ENCODE results near the gene ADAMTSL1.
A peak's percentile ranks its signal among the peaks of the same experiment; 100 is the strongest.

ADAMTSL1 gene

DNA sequence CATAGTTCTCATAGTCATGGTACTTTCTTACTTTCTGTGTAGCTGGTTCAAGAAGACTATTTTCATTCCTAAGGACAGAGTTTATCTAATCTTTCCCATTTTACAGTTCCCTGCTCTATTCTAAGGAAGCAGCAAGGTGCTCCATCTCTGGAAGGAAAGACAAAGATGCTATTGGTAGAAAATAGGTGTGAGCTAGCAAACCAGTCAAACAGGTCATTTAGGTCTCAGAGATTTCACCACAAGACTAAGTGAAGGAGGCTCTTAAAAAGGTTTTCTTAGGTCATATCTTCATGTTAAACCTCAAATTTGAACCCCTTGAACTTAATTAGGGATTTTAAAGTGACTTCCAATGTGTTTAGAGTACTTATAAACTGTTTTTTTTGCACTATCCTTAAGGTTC lies 62.6 kb downstream of the ADAMTSL1 start:
- peak; percentile 74 for FAIRE-seq
- no peak for TF ChIP-seq POLR2A (IDR thresholded peaks at IDR 0.05; ENCODE audit: low read depth, low read length)
- DNase-seq (ENCODE audit: insufficient read length, low spot score): no peak

DNA sequence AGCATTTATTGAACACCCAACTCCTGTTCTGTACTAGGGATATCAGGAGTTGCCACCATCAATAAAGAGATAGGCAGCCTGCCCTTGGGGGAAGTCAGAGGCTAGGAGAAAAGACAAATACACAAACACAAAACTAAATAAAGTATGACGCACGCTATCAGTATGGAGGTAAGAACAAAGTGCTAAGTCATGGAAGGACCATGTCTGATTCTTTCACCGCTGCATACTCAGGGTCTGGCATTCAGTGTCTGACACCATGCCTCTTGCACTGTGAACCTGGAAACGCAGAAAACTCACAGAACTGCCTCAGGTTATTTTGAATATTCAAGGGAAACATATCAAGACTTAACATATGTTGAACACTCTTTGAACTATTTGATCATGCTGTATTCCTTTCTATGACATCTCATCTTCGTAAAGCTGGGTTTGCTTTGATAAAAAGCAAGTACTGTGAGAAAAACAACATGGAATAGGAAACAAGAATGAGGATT lies 65.3 kb downstream of the ADAMTSL1 start:
- TF ChIP-seq POLR2A (IDR thresholded peaks at IDR 0.05; ENCODE audit: low read depth, low read length): no peak
- FAIRE-seq (peak; percentile 15), DNase-seq (ENCODE audit: insufficient read length, low spot score) (no peak)

DNA sequence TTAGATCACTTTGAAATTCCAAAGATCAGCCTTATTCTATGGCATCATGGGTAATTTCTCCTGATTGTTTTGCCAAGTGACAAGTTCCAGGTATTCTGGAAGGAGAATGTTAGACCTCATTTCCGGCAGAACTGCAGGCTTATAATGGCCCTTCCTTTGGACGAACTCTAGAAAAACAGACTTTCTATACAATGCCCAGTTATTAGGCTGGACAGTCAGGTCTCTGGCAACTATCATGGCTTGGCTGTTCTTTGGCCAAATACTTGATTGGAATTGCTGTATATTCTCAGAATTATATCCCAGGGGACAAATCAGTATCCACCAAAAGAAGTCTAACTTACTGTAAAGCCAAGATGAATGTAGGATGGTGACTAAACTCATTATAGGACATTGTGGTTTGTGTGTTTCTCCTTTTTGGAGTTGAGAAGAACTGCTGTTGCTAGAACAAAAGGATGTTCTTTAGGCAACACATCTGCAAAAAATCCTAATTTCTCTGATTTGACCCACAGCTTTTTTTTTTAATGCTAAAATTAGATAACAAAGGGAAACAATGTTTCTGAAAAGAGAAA lies 69.0 kb downstream of the ADAMTSL1 start:
- TF ChIP-seq POLR2A (IDR thresholded peaks at IDR 0.05; ENCODE audit: low read depth, low read length): no peak
- FAIRE-seq (peak; percentile 98), DNase-seq (ENCODE audit: insufficient read length, low spot score) (no peak)

DNA sequence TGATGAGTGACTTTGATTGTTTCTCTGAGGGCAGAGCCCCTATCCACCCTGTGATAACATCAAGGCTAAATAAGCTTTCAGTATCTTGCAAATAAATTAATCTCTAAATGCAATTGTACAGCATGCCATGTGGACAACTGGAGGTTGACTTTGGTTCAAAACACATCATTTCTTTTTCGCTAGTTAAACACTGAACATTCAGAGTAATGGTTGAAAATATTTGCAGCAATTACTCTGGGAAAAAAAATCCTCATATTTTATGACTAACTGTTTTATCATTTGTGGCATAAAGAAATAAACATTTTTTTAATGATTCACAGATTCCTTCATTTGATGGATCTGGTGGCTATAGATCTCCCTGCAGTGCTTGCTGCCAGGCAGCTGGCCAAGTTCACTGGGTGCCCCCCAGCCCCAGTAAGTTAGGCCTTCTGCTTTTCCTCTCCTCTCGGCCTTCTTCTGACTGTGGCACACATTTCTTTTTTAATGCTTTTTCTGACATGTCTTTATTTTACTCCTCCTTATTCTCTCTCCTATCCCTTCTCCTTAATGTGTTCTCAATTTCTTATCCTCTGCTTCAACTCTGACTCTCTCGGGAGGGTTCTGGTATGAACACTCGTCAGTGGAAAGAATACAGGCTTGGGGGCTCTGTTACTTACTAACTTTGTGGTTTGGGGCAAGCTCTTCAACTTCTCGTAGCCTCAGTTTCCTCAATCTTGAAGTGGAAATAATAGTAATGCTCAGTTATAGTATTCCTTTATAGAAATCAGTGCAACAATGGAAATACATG lies 69.6 kb downstream of the ADAMTSL1 start:
- no peak for FAIRE-seq
- DNase-seq (ENCODE audit: insufficient read length, low spot score): no peak
- no peak for TF ChIP-seq POLR2A (IDR thresholded peaks at IDR 0.05; ENCODE audit: low read depth, low read length)

DNA sequence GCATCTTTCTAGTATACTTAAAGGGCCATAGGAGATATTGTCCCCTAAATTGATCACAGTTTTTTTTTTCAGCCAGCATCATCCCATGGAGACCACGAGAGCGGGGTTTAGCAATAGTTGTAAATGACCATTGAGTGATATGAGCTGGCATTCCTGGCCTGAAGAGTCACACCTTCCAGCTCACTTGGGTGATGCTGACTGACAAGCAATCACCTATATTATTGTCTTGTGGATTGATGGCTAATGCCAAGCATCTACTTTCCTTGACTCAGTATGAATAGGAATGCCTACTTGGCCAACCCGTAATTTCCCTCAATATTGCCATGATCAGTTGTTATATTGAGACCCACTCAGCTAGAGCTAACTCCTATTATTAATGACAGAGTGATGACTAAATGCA lies 70.5 kb downstream of the ADAMTSL1 start:
- DNase-seq (ENCODE audit: insufficient read length, low spot score) (no peak), FAIRE-seq (peak; percentile 97)
- no peak for TF ChIP-seq POLR2A (IDR thresholded peaks at IDR 0.05; ENCODE audit: low read depth, low read length)

DNA sequence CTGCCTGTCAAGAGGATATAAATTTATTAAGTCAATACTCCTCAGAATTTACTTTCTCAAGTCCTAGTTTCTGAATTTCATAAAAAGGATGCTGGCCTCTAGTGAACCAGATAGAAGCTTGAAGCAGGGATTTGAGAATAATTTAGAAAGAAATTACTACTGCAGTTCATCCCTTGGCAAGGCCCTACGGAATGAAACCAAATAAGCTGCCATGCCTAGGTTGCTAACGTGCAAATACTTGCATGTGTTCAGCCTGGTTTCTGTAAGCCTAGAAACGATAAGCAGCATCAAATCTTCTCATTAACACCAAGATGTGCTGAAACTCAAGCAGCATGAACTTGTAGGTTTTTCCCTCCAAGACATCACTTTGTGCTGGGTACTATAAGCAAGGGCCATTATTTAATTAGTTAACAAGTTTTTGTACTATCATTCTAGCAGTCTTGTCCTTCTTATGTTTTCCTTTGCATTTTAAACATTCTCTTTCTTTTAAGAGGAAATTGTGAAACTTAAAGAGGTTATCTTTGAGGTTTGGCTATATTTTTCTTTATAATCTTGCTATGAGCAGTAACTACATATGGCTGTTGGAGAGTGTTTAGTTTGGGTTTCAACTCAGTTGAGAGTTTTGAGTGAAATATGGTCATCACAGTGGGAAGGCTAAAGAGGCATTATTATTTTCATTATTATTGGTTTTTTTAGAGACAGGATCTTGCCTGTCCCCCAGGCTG lies 71.8 kb downstream of the ADAMTSL1 start:
- TF ChIP-seq POLR2A (IDR thresholded peaks at IDR 0.05; ENCODE audit: low read depth, low read length): no peak
- DNase-seq (ENCODE audit: insufficient read length, low spot score) (no peak), FAIRE-seq (peak; percentile 30)

DNA sequence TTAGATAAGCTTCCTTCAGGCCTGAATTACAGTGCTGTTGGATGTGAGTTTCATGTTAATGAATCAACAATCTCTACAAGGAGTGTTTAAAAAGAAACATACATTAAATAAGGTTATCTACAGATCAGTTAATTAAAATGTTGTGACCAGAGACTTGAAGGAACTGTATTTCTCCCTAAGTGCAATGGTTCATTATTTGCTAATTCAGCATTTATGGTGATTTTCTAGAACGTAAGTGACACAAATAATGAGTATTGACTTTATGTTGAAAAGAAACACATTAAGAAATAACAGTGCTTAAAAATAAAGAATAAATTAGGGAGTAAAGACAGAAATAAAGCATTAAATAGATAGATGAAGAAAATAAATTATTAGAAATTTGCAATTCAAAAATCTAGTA lies 74.5 kb downstream of the ADAMTSL1 start:
- FAIRE-seq (peak; percentile 11), DNase-seq (ENCODE audit: insufficient read length, low spot score) (no peak)
- TF ChIP-seq POLR2A (IDR thresholded peaks at IDR 0.05; ENCODE audit: low read depth, low read length): no peak

DNA sequence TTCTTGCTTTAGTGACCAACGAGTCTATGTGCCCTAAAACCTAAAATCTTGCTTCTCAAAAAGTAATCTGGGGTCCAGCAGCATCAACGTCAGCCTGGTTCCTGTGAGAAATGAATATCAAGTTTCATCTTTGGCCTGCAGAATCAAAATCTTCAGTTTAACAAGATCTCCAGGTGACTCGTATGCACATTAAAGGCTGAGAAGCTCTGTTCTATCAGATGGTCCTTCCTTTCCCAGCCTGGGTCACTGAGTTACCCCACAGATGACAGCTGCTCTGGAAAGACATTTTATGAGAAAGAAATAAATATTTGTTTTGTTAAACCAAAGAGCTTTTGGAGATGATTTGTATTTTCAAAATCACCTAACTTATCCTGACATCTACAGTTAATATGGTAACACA lies 75.8 kb downstream of the ADAMTSL1 start:
- no peak for DNase-seq (ENCODE audit: insufficient read length, low spot score)
- TF ChIP-seq POLR2A (IDR thresholded peaks at IDR 0.05; ENCODE audit: low read depth, low read length): no peak
- peak; percentile 50 for FAIRE-seq

DNA sequence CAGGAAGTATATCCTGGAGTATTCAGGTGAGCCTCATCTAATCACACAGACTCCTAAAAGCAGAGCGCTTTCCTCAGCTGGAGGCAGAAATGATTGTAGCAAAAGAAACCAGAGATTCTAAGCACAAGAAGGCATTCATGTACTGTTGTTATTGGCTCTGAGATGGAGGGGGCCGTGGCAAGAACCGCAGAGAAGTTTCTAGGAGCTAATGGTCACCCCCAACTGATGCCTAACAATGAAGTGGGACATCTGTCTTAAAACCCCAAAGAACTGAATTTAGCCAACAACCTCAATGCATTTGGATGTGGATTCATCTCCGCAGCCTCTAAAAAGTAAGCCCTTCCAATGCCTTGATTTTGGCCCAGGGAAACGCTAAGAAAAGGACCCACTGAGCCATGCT lies 76.3 kb downstream of the ADAMTSL1 start:
- FAIRE-seq: no peak
- no peak for TF ChIP-seq POLR2A (IDR thresholded peaks at IDR 0.05; ENCODE audit: low read depth, low read length)
- DNase-seq (ENCODE audit: insufficient read length, low spot score): no peak

DNA sequence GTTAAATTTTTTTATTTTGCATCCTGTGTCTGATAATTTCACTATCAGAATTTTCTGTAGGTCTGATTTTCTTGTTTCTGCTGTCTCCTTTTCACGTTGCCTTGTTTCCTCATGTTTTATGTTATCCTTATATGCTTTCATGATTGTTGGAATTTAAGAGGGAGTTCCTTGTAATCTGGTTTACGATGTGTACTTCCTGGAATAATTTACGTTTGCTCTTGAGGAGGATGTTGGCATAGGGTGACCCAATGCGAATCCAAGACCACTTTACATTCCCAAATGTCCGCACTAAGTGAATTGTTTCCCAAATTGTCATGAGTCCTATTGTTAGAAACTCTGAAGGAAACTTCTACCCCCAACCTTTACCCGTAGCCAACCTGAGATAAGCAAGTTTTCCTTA lies 80.3 kb downstream of the ADAMTSL1 start:
- DNase-seq (ENCODE audit: insufficient read length, low spot score): no peak
- peak; percentile 36 for FAIRE-seq
- TF ChIP-seq POLR2A (IDR thresholded peaks at IDR 0.05; ENCODE audit: low read depth, low read length): no peak

DNA sequence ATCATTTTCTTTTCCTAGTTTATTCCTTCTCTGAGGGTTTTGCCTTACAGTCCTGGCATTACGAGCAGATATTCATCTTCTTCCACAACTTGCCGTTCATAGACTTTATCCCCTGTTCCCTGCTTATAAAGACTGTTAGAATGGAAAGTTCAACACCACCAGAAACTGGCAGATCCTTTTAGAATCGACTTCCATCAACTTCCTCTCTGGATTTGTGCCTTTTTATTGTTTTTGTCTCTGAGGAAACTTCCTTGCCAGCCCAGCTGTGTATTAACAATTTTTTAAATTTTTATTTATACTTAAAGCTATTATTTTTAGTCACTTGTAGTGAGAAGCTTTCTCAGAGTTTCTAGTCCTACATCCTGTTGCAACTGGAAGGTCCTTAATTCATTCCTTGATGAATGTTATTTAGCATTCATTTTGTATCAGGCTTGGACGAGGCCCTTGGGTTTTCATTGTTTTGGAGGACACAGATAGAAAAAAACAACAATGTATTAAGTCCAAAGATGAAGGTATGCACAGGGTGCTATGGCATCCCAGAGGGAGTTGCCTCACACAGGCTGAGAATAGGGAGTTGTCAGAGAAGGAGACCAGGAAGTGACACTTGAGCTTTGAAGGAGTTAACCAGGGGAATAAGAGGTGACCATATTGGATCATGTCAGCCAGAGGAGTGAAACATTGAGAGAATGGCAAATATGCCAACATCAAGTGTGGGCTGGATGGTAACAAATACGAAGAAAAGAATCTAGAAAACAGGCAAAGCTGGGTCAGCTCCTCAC lies 81.3 kb downstream of the ADAMTSL1 start:
- DNase-seq (ENCODE audit: insufficient read length, low spot score) (no peak), FAIRE-seq (peak; percentile 11)
- no peak for TF ChIP-seq POLR2A (IDR thresholded peaks at IDR 0.05; ENCODE audit: low read depth, low read length)

DNA sequence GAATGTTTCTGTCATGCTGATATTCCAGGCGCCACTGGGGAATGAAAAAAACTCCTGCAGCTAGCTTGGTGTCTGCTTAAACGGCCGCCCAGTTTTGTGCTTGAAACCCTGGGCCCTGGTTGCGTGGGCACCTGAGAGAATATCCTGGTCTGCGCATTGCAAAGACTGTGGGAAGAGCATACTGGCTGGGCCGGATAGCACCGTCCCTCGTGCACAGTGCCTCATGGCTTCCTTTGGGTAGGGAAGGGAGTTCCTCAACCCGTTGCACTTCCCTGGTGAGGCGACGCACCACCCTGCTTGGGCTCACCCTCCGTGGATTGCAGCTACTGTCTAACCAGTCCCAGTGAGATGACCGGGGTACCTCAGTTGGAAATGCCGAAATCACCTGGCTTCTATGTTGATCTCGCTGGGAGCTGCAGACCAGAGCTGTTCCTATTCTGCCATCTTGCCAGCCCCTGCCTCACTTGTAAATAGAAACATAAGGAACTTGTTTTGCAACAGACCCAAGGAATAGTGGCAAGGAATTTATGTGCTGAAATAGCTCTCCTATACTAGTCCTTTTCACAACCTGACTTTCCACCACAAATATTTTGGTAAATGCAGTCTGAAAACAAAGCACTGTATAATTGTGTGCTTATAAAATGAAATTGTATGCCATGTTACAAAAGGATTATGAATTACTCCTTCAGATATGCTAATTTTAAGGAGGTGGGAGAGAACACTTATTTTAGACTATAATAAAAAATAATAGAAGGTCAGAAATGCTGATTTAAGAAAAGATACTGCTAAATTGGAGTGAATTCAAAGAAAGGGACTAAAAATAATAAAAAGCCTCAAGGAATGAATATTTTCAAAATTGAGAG lies 90.3 kb downstream of the ADAMTSL1 start:
- FAIRE-seq: no peak
- TF ChIP-seq POLR2A (IDR thresholded peaks at IDR 0.05; ENCODE audit: low read depth, low read length): no peak
- no peak for DNase-seq (ENCODE audit: insufficient read length, low spot score)

DNA sequence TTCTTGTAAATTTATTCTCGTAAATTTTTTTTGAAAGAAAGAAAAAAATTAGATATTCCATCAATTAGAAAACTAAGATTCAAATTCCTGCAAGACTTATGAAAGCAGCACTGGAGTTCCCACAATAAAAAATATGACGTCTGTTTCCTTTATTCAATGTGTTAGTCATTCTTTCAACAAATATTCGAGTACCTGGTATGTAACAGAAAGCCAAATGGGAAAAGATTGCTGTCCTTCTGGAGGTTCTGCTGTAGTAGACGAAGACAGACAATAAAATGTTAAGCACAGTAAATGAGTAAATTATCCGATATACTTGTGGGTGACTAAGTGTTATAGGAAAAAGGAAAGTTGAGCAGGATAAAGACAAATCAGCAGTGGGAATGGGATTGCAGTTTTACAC lies 92.2 kb downstream of the ADAMTSL1 start:
- TF ChIP-seq POLR2A (IDR thresholded peaks at IDR 0.05; ENCODE audit: low read depth, low read length): no peak
- peak; percentile 92 for FAIRE-seq
- no peak for DNase-seq (ENCODE audit: insufficient read length, low spot score)

Data from H54 (cell line).